Stimulated activated CD8-positive, alpha-beta memory T cell treated with anti-CD3 and anti-CD28 coated beads, Interleukin-12 subunit alpha, Interleukin-12 subunit beta, amount 100 ng/mL, for 4 hours (primary cell): ENCODE measurements around the gene POU6F2.
"Not testable (repeated sequence)": the region's sequence is repeated elsewhere in the genome, so short reads cannot be mapped to it uniquely, and the experiment has no call there.

ENCODE experiments used
- DNase-seq: peaks from one replicate; pipeline ENCODE4 v3.0.0-alpha.2; 2020; ENCODE audit warnings: low read depth

POU6F2 gene, protein sequence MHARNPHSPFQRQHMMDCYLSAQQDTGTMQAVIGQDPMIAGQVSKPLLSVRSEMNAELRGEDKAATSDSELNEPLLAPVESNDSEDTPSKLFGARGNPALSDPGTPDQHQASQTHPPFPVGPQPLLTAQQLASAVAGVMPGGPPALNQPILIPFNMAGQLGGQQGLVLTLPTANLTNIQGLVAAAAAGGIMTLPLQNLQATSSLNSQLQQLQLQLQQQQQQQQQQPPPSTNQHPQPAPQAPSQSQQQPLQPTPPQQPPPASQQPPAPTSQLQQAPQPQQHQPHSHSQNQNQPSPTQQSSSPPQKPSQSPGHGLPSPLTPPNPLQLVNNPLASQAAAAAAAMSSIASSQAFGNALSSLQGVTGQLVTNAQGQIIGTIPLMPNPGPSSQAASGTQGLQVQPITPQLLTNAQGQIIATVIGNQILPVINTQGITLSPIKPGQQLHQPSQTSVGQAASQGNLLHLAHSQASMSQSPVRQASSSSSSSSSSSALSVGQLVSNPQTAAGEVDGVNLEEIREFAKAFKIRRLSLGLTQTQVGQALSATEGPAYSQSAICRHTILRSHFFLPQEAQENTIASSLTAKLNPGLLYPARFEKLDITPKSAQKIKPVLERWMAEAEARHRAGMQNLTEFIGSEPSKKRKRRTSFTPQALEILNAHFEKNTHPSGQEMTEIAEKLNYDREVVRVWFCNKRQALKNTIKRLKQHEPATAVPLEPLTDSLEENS

DNA sequence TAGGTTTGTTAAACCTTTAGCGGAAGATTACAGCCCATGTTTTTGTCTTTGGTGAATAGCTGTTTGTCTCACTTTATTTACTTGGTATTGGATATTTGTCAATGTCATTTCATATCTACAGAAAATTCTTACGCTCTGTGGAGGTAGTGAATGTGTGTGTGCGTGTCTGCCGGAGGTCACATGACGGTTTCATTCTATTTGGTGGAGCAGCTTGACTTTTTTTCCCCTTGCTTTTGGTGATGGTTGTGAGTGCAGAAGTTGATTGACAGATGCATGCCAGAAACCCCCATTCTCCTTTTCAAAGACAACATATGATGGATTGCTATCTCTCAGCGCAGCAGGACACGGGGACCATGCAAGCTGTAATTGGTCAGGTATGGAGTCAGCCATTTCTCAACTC lies at the start of gene POU6F2:
TSS of gene POU6F2 (plus strand) at position 225 of the 400 bp plus-strand sequence. CDS start at position 270, 45 bp downstream.
- DNase-seq = no peak

DNA sequence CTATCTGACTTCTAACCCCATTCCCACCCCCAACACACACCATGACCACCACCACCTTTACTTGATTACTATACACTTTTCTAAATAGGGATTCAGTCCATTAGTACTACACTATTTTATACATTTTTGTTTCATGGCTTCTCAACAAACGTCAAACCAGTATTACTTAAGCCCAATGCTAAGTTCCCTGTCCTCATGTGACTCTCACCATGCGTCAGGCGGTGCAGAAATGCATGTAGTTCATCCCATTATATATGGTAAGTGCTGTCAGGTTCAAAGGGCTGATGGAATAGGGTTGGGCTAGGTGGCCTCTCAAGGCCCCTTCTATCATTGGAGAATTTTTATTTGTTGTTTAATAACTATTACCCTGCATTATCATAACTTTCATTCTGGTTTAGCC lies 49.2 kb upstream of the POU6F2 start:
- DNase-seq = no peak

DNA sequence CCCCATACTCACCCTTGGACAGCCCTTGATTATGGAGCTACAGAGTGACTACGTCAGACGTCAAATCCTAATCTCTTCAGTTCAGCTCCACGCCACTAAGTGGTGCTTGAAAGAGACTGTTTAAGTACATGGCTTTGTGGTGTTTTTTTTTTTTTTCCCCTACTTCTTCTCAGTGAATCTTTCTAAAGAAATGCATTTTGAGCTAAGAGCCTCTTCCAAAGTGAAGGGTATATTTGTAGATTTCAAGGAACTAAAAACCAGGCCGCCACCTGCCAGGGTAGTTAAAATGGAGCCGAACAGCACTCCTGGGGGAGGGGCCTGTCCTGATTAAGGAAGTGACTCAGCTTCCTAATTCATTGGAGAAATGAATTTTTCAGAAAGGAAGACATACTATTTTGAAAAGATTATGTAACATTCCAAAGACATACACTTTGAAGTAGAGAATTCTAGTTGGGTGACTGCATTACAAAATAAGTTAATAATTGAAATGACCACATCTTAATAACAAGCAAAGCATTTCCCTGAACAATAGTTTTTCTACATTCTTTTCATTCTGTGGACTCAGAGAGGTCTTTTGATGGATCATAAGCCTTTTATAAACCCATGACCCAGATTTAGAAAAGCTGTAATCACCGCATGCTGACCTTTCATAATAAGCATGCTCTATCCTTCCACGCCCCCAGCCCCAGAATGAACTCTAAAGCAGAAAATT lies 48.1 kb upstream of the POU6F2 start:
- DNase-seq = no peak

DNA sequence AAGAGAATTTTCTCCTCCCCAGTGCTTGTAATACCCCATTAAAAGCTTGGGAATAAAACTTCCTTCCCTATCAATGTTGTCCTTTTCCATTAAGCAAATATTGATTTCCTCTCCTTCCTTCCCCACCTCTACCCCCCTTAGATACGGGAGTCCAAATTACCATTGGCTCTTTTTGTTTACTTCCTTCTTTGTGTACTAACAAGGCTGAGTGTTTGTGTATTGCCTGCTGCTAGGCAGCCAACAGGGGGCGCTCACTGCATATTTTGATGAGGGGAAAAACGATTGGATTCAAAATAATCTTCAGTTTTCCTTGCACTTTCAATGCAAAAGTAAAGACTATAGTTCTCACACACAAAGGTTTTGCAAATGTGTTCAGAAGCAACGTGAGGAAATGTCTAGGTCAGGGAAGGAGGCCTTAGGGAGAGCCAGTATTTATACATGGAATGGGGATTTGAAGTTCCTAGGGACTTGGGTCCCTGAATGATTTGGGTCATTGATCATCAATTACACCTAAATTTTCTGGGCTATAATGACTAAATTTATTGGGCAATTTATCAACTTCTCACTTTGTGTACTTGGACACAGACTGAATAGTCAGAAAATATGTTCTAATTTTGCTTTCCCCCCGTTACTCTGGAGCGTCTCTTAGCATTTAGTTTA lies 45.1 kb upstream of the POU6F2 start:
- no peak for DNase-seq

DNA sequence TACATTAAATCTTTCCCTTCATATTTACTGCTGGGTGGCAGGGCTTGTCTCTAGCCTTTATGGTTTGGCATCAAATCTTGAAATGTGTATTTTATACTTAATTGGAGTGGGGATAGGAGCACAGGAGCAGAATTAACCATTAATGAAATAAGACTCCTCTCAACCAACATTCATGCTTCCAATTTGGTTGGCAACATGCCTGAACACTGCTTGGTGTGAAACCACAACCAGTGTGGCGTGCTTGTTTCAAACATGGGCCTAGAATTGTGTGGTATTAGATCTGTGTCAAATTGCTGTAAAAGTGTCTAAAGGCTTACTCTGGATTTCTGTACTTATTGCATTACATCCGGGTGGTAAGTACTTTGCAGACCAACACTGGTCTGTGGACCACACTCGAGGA lies 43.7 kb upstream of the POU6F2 start:
- no peak for DNase-seq

DNA sequence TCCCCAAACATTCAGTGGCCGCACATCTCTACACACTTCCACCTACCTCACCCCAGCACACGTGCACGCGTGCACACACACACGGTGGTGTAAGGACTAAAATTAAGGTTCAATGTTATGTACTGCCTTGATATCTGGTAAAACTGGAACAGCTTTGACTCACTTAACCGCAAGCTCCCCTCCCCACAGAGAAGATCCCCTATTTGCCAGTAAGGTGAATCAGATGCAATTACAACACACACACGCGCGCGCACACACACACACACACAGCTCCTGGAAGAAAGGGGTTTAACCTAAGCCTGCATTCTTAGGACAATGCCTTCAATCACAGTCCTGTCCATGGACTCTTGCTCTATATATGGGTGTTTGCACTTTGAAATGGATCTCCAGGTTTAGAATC lies 43.2 kb upstream of the POU6F2 start:
- no peak for DNase-seq

DNA sequence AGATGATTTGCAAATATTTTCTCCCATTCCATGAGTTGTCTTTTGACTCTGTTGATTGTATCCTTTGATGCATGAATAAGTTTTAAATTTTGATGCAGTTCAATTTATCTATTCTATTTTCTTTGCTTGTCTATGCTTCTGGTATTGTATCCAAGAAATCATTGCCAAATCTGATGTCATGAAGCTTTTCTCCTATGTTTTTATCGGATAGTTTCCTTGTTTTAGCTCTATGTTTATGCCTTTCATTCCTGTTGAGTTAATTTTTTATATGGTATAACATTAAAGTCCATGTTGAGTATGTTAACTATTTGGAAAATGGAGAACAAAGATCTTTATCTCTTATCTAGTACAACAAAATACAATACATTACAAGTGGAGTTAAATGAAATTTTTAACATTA lies 41.1 kb upstream of the POU6F2 start:
- no peak for DNase-seq

DNA sequence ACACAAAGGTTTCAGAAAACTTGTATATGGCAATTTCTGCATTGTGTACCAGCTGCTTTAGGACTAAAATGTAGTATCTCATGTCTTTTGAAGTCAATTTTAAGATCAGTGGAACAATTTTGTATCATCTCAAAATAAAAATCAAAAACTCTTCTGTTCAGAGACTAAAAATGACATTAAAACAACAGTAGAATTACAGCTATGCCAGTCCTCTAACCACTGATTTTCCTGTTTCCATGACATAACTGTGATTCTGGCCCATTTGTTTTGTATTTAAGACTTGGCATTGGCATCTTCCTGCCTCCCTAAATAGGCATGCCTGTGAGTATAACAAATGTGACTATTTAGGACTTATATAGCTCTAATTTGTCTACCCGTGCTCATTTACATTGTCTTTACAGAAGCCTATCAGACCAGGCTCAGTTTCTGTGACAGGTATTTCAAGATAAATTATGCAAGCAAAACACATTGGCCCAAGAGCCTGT lies 39.7 kb upstream of the POU6F2 start:
- DNase-seq = no peak

DNA sequence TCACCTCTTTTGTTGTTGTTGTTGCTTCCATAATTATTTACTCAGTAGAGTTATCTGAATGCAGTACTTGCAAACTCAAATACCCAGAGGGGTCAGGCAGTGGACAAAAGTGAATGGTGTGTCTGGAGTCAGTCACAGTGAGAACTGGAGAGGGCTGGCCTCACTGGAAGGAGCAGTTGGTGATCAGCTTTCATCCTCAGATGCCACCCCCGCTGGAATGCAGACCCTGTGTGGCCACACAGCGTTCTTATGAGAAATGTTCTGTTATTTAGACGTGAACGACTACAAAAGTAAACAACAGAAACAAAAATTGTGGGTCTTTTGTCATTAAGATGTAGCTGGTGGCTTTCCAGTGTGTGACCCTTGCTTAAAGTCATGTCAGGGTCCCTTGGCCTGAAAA lies 39.1 kb upstream of the POU6F2 start:
- DNase-seq = no peak

DNA sequence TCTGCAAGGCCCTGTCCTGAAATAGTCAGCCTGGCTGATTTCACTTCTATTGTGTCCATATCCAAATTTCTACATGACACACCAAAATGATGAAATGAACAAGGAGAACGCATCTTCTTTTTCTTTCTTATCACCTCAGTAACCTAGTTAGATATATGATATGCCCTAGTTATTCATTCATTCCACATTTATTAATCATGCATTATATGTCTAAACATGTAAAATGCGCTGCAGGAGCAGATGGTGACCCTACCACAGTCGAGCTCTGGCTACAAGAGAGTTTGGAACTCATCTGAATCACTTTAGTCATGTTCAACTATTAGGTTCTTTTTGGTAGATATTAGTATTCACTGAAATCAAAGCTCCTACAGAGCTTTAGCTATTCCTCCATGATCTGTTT lies 36.9 kb upstream of the POU6F2 start:
- DNase-seq = no peak

DNA sequence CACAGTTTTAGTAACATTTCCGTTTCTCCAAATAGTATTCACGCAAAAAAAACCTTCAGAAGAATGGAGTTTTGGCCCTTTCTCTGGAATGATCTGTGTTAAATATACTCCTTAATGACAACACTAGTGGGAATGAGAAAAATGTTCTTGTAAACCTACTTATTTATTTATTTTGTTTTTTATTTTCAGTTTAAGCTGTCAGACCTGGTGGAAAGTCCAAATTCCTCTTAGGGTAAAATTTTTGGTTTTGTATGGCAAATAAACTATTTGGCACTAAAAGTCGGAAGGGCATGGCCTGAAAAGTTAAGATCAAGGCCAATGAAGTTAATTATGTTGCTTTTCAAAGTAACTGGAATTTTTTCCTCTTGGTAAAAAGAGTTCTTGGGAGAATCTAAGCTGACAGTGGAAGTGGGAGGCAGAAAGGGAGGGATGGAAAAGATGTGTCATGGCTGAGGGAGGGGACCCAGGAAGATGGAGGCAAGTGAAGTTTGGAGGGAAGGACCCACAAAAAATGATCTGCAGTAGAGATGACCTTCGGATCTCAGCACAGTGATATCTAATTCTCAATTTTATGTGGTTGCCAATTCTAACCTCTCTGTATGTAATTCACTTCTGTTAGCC lies 35.2 kb upstream of the POU6F2 start:
- no peak for DNase-seq

DNA sequence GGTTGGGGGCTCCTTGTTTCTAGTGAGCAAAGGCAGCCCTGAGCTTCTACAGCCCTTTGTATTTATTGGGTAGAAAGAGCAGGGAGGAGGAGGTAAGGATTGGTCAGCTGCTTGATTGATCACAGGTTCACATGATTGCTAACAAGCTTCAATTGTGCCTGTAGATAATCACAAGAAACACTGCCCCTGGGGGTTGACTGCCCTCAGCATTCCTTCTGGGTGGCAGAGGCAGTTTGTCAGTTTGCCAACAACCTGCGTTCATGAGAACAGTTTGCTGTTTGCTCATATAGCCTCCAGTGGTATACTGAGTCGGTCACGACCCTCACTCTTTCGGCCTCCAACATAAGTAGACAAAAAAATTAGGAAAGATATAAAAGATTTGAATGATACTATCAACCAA lies 30.2 kb upstream of the POU6F2 start:
- not testable (repeated sequence) for DNase-seq

DNA sequence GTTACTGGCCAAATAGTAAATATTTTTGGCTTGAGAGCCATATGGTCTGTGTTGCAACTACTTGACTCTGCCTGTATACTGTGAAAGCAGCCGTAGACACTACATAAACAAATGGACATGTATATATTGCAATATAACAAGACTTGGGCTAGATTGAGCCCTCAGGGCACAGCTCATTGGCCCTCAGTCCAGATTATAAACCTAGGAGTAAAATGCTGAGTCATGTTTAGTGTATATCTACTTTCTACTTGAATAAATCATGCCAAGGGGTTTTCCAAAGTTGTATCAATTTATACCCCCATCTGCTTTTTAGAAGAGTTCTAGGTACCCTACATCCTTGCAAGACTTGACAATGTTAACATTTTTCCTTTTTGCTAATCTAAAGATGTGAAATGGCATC lies 27.4 kb upstream of the POU6F2 start:
- DNase-seq = no peak

DNA sequence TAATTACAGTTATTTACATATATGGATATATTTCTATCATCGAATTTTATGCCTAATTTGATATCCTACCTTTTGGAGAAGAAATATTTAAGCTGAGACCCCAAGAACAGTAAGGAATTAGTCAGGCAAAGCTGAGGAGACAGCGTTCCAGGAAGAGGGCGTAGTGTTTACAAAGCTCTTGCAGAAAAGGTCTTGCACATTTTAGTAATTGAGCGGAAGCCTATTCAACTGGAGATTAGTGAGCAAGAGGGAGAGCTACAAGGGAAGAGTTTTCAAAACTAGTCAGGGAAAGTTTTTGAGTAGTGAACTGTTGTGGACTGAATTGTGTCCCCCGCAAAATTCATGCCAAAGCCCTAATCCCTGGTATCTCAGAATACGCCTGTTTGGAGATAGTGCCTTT lies 26.5 kb upstream of the POU6F2 start:
- no peak for DNase-seq

DNA sequence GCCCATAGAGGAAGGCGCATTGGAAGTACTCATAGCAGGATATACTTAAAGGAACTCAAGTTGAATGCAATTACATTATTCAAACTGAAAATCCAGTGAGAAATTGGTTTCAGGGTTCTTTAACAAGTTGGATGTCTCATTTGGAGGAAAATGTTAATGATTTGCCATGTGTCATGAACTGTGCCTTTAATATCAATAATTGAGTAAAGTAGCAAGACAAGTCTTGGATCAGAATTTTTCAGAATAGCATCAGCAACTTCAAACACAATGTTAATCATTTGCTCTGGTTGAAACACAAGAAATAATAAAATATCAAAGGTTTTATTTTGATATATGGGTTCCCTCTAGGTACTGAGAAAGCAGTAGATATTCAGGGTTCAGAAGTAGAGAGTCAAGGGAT lies 24.5 kb upstream of the POU6F2 start:
- DNase-seq = no peak

DNA sequence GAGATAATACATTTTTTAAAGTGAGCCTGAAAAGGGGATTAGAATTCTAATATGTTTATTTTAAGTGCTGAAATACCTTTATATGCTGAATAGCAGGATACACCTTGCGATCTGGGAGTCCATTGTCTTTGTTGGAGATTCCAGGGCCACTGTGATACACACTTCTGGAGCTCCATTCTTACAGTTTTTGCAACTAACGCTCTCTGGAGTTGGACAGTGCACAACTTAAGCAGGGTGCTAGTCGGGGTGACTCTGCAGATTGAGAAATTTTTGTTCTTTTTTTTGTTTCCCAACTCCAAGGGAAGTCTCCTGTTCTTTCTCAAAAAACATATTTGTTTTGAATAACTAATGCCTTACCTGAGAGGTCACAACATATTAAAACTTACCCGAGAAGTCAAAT lies 23.7 kb upstream of the POU6F2 start:
- no peak for DNase-seq

DNA sequence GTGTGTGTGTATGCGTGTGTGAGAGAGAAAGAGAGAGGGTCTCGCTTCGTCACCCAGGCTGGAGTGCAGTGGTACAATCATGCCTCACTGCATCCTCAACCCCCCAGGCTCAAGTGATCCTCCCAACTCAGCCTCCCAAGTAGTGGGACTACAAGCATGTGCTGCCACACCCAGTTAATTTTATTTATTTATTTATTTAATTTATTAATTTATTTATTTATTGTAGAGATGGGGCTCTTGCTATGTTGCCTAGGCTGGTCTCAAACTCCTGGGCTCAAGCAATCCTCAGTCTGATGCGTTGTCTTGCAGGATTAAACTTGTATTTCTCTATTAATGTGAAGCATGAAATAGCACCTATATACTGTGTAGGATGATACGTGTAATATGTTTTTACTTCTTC lies 21.8 kb upstream of the POU6F2 start:
- no peak for DNase-seq

DNA sequence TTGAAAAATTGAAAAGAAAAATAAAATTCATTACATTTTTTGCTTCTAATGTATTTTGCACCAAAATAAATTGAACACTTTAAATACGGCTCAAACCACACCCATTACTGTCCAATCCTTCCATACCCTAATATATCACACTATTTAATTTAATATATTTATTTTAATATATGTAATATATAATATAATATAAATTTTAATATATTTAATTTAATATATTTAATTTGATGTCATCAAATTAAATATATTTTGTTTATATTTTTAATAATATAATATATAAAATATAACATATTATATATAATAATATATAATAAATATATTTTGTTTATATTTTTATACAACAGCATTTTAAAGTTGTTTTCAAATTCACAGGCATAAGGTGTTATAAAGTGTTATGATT lies 15.7 kb upstream of the POU6F2 start:
- DNase-seq = no peak

DNA sequence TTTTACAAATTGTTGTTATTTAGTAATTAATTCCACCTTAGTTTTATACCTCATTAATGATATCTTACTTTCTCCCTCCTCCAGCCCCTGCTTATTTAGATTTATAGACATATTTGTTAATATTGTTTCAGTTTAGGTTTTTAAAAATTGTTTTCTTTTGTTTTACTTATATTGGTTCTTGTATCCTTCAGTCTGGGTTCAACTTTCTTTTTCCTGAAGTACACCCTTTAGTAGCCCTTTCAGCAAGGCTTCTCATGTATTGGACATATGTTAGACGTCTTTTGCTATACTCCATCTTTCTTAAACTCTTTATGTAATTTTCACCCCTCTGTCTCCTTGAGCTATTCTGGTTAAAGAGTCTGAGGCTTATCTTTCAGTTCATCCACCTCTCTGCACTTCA lies 12.8 kb upstream of the POU6F2 start:
- DNase-seq = no peak

DNA sequence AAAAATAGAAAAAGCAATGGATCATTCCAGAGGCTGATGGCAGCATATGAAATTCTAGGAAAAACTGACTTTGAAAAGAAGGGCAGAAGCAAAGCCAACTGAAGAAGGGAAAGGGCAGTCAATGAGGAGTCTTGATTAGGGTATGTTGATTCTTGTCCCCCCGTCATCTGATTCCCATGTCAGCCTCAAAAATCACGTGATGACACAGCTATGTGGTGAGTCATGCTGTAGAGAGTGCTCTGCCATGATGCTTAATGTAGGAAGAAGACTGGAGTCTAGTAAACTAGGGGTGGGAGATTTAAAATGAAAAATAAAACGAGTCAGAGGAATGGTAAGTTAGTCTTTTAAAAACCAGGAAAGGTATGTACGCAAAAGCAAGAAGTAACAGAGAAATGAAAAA lies 3.9 kb upstream of the POU6F2 start:
- DNase-seq = no peak

DNA sequence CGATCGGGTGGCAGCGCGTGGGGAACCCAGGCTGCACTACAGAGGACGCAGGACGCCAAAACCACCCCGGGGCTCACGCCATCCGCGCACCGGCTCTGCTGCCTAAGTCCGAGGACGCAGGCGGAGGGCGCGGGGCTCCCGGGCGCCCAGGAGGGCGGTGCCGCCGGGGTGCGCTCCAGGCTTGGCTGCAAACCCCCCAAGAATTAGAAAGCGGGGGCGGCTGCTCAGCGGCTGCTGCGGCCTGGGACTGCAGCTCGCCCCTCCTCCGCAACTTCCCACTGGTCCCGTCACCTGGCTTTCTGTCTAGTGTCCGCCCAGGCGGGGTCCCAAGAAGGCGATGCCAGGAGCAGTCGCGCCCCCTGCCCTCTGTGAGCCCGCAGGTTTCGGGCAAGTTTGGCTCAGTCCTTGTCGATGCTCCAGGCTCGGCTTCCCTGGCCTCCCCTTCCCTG lies 1.7 kb upstream of the POU6F2 start:
- no peak for DNase-seq

DNA sequence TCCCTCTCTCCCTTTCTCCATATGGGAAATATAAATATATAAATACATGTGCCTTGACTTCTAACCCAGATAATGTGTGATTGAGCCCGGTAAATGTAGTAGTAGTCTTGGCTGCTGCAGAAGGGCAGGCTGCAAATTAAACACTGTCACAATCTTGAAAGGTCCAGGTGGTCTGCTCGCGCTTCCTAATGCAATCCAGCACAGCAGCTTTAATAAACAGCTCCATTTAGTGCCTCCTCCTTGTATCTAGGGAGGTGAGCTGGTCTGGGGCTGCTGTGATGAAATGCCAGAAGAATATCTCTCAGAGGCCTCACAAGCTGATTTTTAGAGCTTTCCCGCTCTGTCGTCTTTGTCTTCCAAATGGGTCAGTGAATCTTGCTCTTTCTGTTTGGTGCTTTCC lies 782 bp downstream of the POU6F2 start:
- DNase-seq = no peak
